Astrocyte (in vitro differentiated cells and primary cell): ENCODE results near the gene MLF2. TPM values are rescaled to one million over a fixed set of nuclear protein-coding genes. Genes with fewer than 3 reads are reported as not detected.

Source experiments
- DNase-seq: peaks from one replicate; pipeline ENCODE4 v3.0.0-alpha.2; 2010; ENCODE audit warnings: low read depth
- FAIRE-seq: peaks from 2 replicates; lab custom pipeline; 2011; peaks lifted over from hg19 to GRCh38; lab: Jason Lieb, UNC
- H2AFZ ChIP-seq: 2 replicates; pipeline ENCODE4 v1.6.0; 2012; ENCODE audit warnings: low read depth, low read length, inconsistent platforms
- H3K27ac ChIP-seq: 2 replicates; pipeline ENCODE4 v1.5.1; 2011; ENCODE audit warnings: low read depth, low read length, inconsistent platforms
- H3K27me3 ChIP-seq: 2 replicates; pipeline ENCODE4 v1.6.0; 2011; ENCODE audit warnings: low read length, inconsistent platforms; ENCODE audit not compliant: insufficient read depth
- H3K36me3 ChIP-seq: 2 replicates; pipeline ENCODE4 v1.5.1; 2011; ENCODE audit warnings: low read length, inconsistent platforms; ENCODE audit not compliant: insufficient read depth
- H3K4me1 ChIP-seq: 2 replicates; pipeline ENCODE4 v1.5.1; 2011; ENCODE audit warnings: low read length, inconsistent platforms; ENCODE audit not compliant: insufficient read depth
- H3K4me2 ChIP-seq: 2 replicates; pipeline ENCODE4 v1.6.0; 2012; ENCODE audit warnings: low read length, inconsistent platforms
- H3K4me3 ChIP-seq: 2 replicates; pipeline ENCODE4 v1.5.1; 2011; ENCODE audit warnings: low read depth, mild to moderate bottlenecking, low read length, inconsistent platforms; ENCODE audit not compliant: insufficient read depth
- H3K79me2 ChIP-seq: 2 replicates; pipeline ENCODE4 v1.6.0; 2012; ENCODE audit warnings: mild to moderate bottlenecking, low read length, inconsistent platforms; ENCODE audit not compliant: insufficient read depth
- H3K9ac ChIP-seq: 2 replicates; pipeline ENCODE4 v1.6.0; 2012; ENCODE audit warnings: mild to moderate bottlenecking, low read length, inconsistent platforms
- H3K9me3 ChIP-seq: 2 replicates; pipeline ENCODE4 v1.5.1; 2012; ENCODE audit warnings: low read depth, mild to moderate bottlenecking, low read length, inconsistent platforms; ENCODE audit not compliant: insufficient read depth
- H4K20me1 ChIP-seq: 2 replicates; pipeline ENCODE4 v1.6.0; 2012; ENCODE audit warnings: low read length, inconsistent platforms; ENCODE audit not compliant: insufficient read depth
- H3K27ac Mint-ChIP-seq: one replicate; pipeline ENCODE4 v1.8.0; 2021; ENCODE audit warnings: mild to moderate bottlenecking, mixed read lengths; ENCODE audit not compliant: unreplicated experiment
- H3K27me3 Mint-ChIP-seq: one replicate; pipeline ENCODE4 v1.8.0; 2021; ENCODE audit warnings: low read depth, mixed read lengths; ENCODE audit not compliant: unreplicated experiment
- H3K36me3 Mint-ChIP-seq: one replicate; pipeline ENCODE4 v1.8.0; 2021; ENCODE audit warnings: low read depth, mixed read lengths; ENCODE audit not compliant: unreplicated experiment
- H3K4me1 Mint-ChIP-seq: one replicate; pipeline ENCODE4 v1.8.0; 2021; ENCODE audit warnings: low read depth, mixed read lengths; ENCODE audit not compliant: unreplicated experiment
- H3K4me3 Mint-ChIP-seq: one replicate; pipeline ENCODE4 v1.8.0; 2021; ENCODE audit warnings: mild to moderate bottlenecking, moderate library complexity, mixed read lengths; ENCODE audit not compliant: unreplicated experiment
- H3K9me3 Mint-ChIP-seq: one replicate; pipeline ENCODE4 v1.8.0; 2021; ENCODE audit warnings: mild to moderate bottlenecking, mixed read lengths; ENCODE audit not compliant: unreplicated experiment
- EZH2 ChIP-seq: IDR thresholded peaks from 2 replicates; pipeline ENCODE4 v1.6.1; 2012; ENCODE audit warnings: mild to moderate bottlenecking, low read length, inconsistent platforms; ENCODE audit not compliant: insufficient read depth
- total RNA-seq: library from RNA; stranded (reverse); gene quantifications from 2 replicates; pipeline ENCODE4 v1.2.1, GENCODE V29; 2021
- TF ChIP-seq, protein P1 (sequence below): IDR thresholded peaks from 2 replicates; pipeline ENCODE4 v1.5.1; 2011; ENCODE audit warnings: low read depth, mild to moderate bottlenecking, inconsistent platforms, low read length, moderate library complexity; ENCODE audit not compliant: insufficient read depth

MLF2 gene
- total RNA-seq, 1 donor from 2014 or later, result 316 TPM

DNA sequence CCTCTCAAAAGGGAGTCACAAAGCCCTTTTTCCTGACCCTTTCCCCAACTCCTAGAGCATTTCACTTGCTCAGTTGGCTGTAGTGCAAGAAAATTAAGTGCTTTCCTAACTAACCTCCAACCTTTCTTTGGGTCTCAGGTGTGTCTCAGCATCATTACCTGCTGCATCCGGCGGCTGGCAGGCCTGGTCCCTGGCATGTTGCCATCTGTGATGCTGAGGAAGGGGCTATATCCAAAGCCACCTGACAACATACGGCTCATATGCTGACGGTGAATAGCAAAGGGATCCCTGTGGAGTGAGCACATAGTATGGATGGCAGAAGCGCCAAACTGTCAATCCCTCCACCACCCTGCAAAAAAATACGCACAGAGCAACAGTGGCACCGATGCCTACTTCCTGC, 1.2 kb downstream of the MLF2 start:
- H3K27ac Mint-ChIP-seq, result peak overlapping the region; percentile 93

DNA sequence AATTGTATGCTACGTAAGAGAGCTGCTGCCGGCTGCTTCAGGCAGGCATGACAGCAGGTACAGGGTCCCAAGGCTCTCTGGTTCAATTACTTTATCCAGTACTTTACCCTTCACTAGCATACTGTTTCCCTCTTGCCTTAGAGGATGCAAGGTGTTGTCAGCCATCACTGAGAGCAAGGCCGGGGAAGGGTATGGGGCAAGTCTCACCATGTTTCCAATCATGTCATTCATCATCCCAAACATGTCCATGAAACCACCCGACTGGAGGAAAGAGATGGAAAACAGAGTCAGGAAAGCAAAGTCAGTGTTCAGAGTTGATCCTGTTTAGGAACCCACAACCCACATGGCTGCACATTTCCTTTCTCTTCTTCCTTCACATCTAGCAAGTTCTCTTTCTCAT, 2.4 kb downstream of the MLF2 start:
- H3K27me3 ChIP-seq, result no peaks in the 10 kb centered on the region
- peak overlapping the region; percentile 99 for H3K4me3 Mint-ChIP-seq
- TF ChIP-seq, protein P1, sequence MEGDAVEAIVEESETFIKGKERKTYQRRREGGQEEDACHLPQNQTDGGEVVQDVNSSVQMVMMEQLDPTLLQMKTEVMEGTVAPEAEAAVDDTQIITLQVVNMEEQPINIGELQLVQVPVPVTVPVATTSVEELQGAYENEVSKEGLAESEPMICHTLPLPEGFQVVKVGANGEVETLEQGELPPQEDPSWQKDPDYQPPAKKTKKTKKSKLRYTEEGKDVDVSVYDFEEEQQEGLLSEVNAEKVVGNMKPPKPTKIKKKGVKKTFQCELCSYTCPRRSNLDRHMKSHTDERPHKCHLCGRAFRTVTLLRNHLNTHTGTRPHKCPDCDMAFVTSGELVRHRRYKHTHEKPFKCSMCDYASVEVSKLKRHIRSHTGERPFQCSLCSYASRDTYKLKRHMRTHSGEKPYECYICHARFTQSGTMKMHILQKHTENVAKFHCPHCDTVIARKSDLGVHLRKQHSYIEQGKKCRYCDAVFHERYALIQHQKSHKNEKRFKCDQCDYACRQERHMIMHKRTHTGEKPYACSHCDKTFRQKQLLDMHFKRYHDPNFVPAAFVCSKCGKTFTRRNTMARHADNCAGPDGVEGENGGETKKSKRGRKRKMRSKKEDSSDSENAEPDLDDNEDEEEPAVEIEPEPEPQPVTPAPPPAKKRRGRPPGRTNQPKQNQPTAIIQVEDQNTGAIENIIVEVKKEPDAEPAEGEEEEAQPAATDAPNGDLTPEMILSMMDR, result no peak
- TF ChIP-seq EZH2, result no peak
- H3K4me1 ChIP-seq, result peaks cover 17% of the 10 kb centered on the region
- H3K9ac ChIP-seq, result peak overlapping the region; percentile 21
- H3K36me3 ChIP-seq, result peaks cover 40% of the 10 kb centered on the region
- H3K4me1 Mint-ChIP-seq, result peaks cover 30% of the 10 kb centered on the region
- FAIRE-seq (no peak), DNase-seq (no peak)
- no peaks in the 10 kb centered on the region for H3K27me3 Mint-ChIP-seq
- H3K27ac Mint-ChIP-seq, result no peak overlapping the region
- no peak overlapping the region for H3K27ac ChIP-seq
- H2AFZ ChIP-seq, result no peak overlapping the region
- peaks cover 59% of the 10 kb centered on the region for H4K20me1 ChIP-seq
- H3K9me3 Mint-ChIP-seq, result no peaks in the 10 kb centered on the region
- peaks cover 33% of the 10 kb centered on the region for H3K79me2 ChIP-seq
- H3K9me3 ChIP-seq, result no peaks in the 10 kb centered on the region
- H3K4me2 ChIP-seq, result no peak overlapping the region
- H3K36me3 Mint-ChIP-seq, result peaks cover 27% of the 10 kb centered on the region
- H3K4me3 ChIP-seq, result no peak overlapping the region

More for the DNA sequence above, 1.2 kb downstream of the MLF2 start:
- Mint-ChIP-seq H3K4me1 (peaks cover 24% of the 10 kb centered on the region), H3K9me3 (no peaks in the 10 kb centered on the region), H3K36me3 (peaks cover 16% of the 10 kb centered on the region), H3K4me3 (peak overlapping the region; percentile 99), H3K27me3 (no peaks in the 10 kb centered on the region)
- TF ChIP-seq, protein P1, result no peak
- TF ChIP-seq EZH2, result no peak
- Histone ChIP-seq H4K20me1 (peaks cover 55% of the 10 kb centered on the region), H3K4me2 (peak overlapping the region; percentile 98), H3K9me3 (no peaks in the 10 kb centered on the region), H3K79me2 (peaks cover 33% of the 10 kb centered on the region), H3K4me1 (peaks cover 13% of the 10 kb centered on the region), H2AFZ (no peak overlapping the region), H3K9ac (peak overlapping the region; percentile 97), H3K27ac (no peak overlapping the region), H3K4me3 (peak overlapping the region; percentile 81), H3K27me3 (no peaks in the 10 kb centered on the region), H3K36me3 (peaks cover 34% of the 10 kb centered on the region)
- FAIRE-seq (no peak), DNase-seq (no peak)

DNA sequence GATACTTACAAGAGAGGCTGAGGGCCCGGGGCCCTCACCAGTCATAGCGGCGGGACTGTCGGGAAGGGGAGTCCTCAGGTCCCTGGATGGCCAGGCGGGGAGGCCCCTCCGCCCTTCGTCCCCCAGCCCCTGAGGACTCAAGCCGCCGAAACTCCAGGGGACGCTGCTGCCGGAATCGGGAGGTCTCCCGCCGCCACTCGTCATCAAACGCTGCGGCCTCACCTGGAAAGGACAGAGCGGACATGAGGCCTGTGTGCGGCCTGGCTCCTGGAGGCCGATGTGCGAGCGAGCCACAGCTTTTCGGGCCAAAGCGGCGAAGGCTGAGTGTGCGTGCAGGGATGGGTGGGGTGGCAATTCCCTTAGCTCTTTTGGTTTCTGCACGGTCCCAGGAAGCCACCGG, 4.2 kb downstream of the MLF2 start:
- TF ChIP-seq EZH2, result no peak
- TF ChIP-seq, protein P1, result no peak
- Mint-ChIP-seq H3K9me3 (no peaks in the 10 kb centered on the region), H3K4me3 (no peak overlapping the region), H3K27me3 (no peaks in the 10 kb centered on the region), H3K36me3 (peaks cover 31% of the 10 kb centered on the region), H3K27ac (no peak overlapping the region), H3K4me1 (peaks cover 30% of the 10 kb centered on the region)
- H3K79me2 ChIP-seq, result peaks cover 33% of the 10 kb centered on the region
- no peaks in the 10 kb centered on the region for H3K27me3 ChIP-seq
- DNase-seq, result no peak
- no peak overlapping the region for H2AFZ ChIP-seq
- no peaks in the 10 kb centered on the region for H3K9me3 ChIP-seq
- no peak overlapping the region for H3K4me2 ChIP-seq
- FAIRE-seq, result no peak
- peaks cover 59% of the 10 kb centered on the region for H4K20me1 ChIP-seq
- no peak overlapping the region for H3K9ac ChIP-seq
- H3K27ac ChIP-seq, result no peak overlapping the region
- H3K4me3 ChIP-seq, result no peak overlapping the region
- peaks cover 40% of the 10 kb centered on the region for H3K36me3 ChIP-seq
- peaks cover 14% of the 10 kb centered on the region for H3K4me1 ChIP-seq
